Urothelium cell line (cell line): ENCODE results near the gene ZNG1B.
"Not testable (repeated sequence)": the region's sequence is repeated elsewhere in the genome, so short reads cannot be mapped to it uniquely, and the experiment has no call there.

ENCODE experiments used
- DNase-seq: peaks from one replicate; pipeline ENCODE4 v3.0.0; 2011; ENCODE audit warnings: low spot score, mixed read lengths
- FAIRE-seq: peaks from 2 replicates; lab custom pipeline; 2011; peaks lifted over from hg19 to GRCh38; lab: Jason Lieb, UNC

ZNG1B gene

GRCh38 chr2:113541204-113541975 is 103.9 kb downstream of the ZNG1B start:
- not testable (repeated sequence) for FAIRE-seq, DNase-seq

GRCh38 chr2:113541976-113542485 is 104.5 kb downstream of the ZNG1B start:
- not testable (repeated sequence) for DNase-seq, FAIRE-seq

GRCh38 chr2:113542529-113542928 is 105.0 kb downstream of the ZNG1B start:
- not testable (repeated sequence) for FAIRE-seq, DNase-seq
